Left cardiac atrium (tissue), 4 donors: ENCODE measurements around the gene CTRB2. TPM values are rescaled to one million over a fixed set of nuclear protein-coding genes. Genes with fewer than 3 reads are reported as not detected.
"Not testable (repeated sequence)": the region's sequence is repeated elsewhere in the genome, so short reads cannot be mapped to it uniquely, and the experiment has no call there.

ENCODE experiments used
- ATAC-seq, 2 donors: fragments of 200-7000 bp; cut with Tn5 transposase; one replicate each; pipeline ENCODE4 v1.9.1; 2020; ENCODE audit warnings: mild to moderate bottlenecking in 2 of 2, moderate library complexity in 2 of 2
- DNase-seq: peaks from one replicate; pipeline ENCODE4 v3.0.0-alpha.2; 2020
- intact Hi-C, 2 donors: fragments of 100-400 bp; cut with DNase I; formaldehyde crosslinking; loops; one replicate each; pipeline versions ENCODE4 v1.14.1 to v1.15.1; 2022 to 2023
- total RNA-seq, 2 donors: library from RNA; stranded (reverse); fragmentation: NEBNext Ultra II Directional; extraction: Animal tissue kit (Norgen Biotek cat#: 25700); gene quantifications; one replicate each; pipeline ENCODE4 v1.2.1, GENCODE V29; 2021
- donor health status: DM: no; HTN: yes; CAD: no.
- donor health status: DM: no; HTN: yes; CAD: no; lungs with severe emphysema.
- donor health status: DM: yes; HTN: yes; CAD: no.
- donor health status: Dilated cardiomyopathy.

The CTRB2 gene
- total RNA-seq, 2 donors from 2014 or later, result not detected

- DNase-seq (peak; percentile 45), ATAC-seq (peak in 1 of 2 donors; percentile 5)
- intact Hi-C loops, result loop anchor here in 1 of 2 donors (5.0 kb wide), 1 partner anchor 157 kb away; no protein-coding TSS in a partner anchor
Observed at GRCh38 chr16:75230471-75231110, 23.6 kb upstream of the CTRB2 start.

GRCh38 chr16:75229172-75230031 lies 22.4 kb upstream of the CTRB2 start:
- intact Hi-C loops, result loop anchor here in 1 of 2 donors (5.0 kb wide), 1 partner anchor 158 kb away; no protein-coding TSS in a partner anchor
- ATAC-seq (no peak), DNase-seq (peak; percentile 22)

- ATAC-seq (no peak), DNase-seq (no peak)
- intact Hi-C loops, result no loop called here
Observed at GRCh38 chr16:75228143-75228976, 21.4 kb upstream of the CTRB2 start.

GRCh38 chr16:75227361-75228142 lies 20.6 kb upstream of the CTRB2 start:
- ATAC-seq (no peak), DNase-seq (peak; percentile 21)
- intact Hi-C loops, result no loop called here

GRCh38 chr16:75226550-75227360 lies 19.8 kb upstream of the CTRB2 start:
- peak; percentile 23 for DNase-seq
- intact Hi-C loops, result no loop called here
- no peak for ATAC-seq

- DNase-seq (no peak), ATAC-seq (peak in 1 of 2 donors; percentile 1)
- intact Hi-C loops, result loop anchor here in 1 of 2 donors (2.0 kb wide), 1 partner anchor 19 kb away; the partner anchor contains the start of gene CTRB2
Observed at GRCh38 chr16:75225678-75226515, 18.9 kb upstream of the CTRB2 start.

GRCh38 chr16:75225092-75225491 lies 18.1 kb upstream of the CTRB2 start:
- ATAC-seq (peak; percentile 10 to 13), DNase-seq (no peak)
- intact Hi-C loops, result loop anchor here in 1 of 2 donors (2.0 kb wide), 1 partner anchor 18 kb away; the partner anchor contains the start of gene CTRB2

GRCh38 chr16:75224306-75225082 lies 17.5 kb upstream of the CTRB2 start:
- DNase-seq, result no peak
- intact Hi-C loops, result loop anchor here in 1 of 2 donors (2.0 kb wide), 1 partner anchor 18 kb away; the partner anchor contains the start of gene CTRB2
- peak; percentile 10 to 14 for ATAC-seq

- intact Hi-C loops, DNase-seq, ATAC-seq: not testable (repeated sequence)
Observed at GRCh38 chr16:75223129-75223528, 16.2 kb upstream of the CTRB2 start.

- intact Hi-C loops, result no loop called here
- ATAC-seq, result no peak
Observed at GRCh38 chr16:75222271-75222783, 15.4 kb upstream of the CTRB2 start.

GRCh38 chr16:75219838-75220237 lies 12.9 kb upstream of the CTRB2 start:
- intact Hi-C loops, result no loop called here
- ATAC-seq (no peak), DNase-seq (no peak)

More at GRCh38 chr16:75222271-75222783, 15.4 kb upstream of the CTRB2 start:
- DNase-seq, result no peak

GRCh38 chr16:75219088-75219487 lies 12.1 kb upstream of the CTRB2 start:
- ATAC-seq (no peak), DNase-seq (no peak)
- intact Hi-C loops, result no loop called here

- ATAC-seq (no peak), DNase-seq (no peak)
- intact Hi-C loops, result no loop called here
Observed at GRCh38 chr16:75218256-75219076, 11.5 kb upstream of the CTRB2 start, which contains the start of gene CTRB1. TSS of gene CTRB1 (plus strand) at chr16:75218988. CDS start at chr16:75219008, 20 bp downstream.

GRCh38 chr16:75217389-75217851 lies 10.5 kb upstream of the CTRB2 start:
- DNase-seq (no peak), ATAC-seq (no peak)
- intact Hi-C loops, result no loop called here

- intact Hi-C loops, result no loop called here
- DNase-seq (no peak), ATAC-seq (no peak)
Observed at GRCh38 chr16:75216576-75216975, 9.6 kb upstream of the CTRB2 start.
